Mesodermal cell (in vitro differentiated cells): ENCODE measurements around the gene VPS33B.
"Not testable (repeated sequence)": the region's sequence is repeated elsewhere in the genome, so short reads cannot be mapped to it uniquely, and the experiment has no call there.

Experiments
- H3K27ac ChIP-seq: 2 replicates; pipeline ENCODE4 v1.7.0; 2013; ENCODE audit warnings: mild to moderate bottlenecking, low read depth, low read length, moderate library complexity; ENCODE audit not compliant: severe bottlenecking
- H3K36me3 ChIP-seq: 2 replicates; pipeline ENCODE4 v1.7.1; 2013; ENCODE audit warnings: mild to moderate bottlenecking, low read length, moderate library complexity; ENCODE audit not compliant: control insufficient read depth, insufficient read depth
- H3K4me1 ChIP-seq: one replicate; pipeline ENCODE4 v1.7.1; 2013; ENCODE audit warnings: mild to moderate bottlenecking, low read length; ENCODE audit not compliant: insufficient read depth, control insufficient read depth, poor library complexity, severe bottlenecking
- H3K4me3 ChIP-seq: 2 replicates; pipeline ENCODE4 v1.7.0; 2013; ENCODE audit warnings: low read length, control low read depth, mild to moderate bottlenecking; ENCODE audit not compliant: insufficient read depth, poor library complexity, severe bottlenecking; ENCODE audit errors: extremely low read depth
- H3K9me3 ChIP-seq: 2 replicates; pipeline ENCODE4 v1.7.1; 2013; ENCODE audit warnings: mild to moderate bottlenecking, low read length, moderate library complexity; ENCODE audit not compliant: control insufficient read depth
- WGBS, 2 experiments: methylation state at CpG; one replicate each; pipeline ENCODE4 v1.1.5; 2013; ENCODE audit warnings: missing lambda C conversion rate in 2 of 2; ENCODE audit not compliant: insufficient coverage in 2 of 2; 5-methylcytosine and 5-hydroxymethylcytosine counted together

Gene VPS33B

DNA sequence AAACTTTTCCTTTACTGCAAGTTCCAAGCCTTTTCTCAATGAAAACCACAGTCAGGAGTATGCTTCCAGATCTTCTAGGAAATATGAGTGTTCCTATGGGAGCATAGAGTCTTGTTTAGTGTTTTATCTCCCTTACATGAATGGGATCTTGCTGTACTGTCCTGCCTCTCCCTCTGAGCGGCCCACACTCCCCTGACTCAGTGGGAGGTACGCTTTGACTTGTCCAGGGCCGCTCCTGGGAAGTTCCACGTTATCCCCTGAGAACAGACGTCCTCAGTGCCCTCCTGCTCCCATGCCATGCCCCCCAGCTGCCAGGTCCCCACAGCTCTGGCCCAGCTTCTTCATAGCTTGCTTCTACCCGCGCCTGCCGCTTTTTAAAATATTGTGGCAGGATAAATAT, 28.9 kb upstream of the VPS33B start:
- H3K9me3 ChIP-seq: no peaks in the 10 kb centered on the region
- no peaks in the 10 kb centered on the region for H3K4me1 ChIP-seq
- no peaks in the 10 kb centered on the region for H3K36me3 ChIP-seq
- WGBS, 2 experiments: 30% methylated on average over 4 of the region's 8 CpGs; no CpG with 5 or more reads in 1 of the 2 experiments
- H3K27ac ChIP-seq: no peak overlapping the region
- no peak overlapping the region for H3K4me3 ChIP-seq

DNA sequence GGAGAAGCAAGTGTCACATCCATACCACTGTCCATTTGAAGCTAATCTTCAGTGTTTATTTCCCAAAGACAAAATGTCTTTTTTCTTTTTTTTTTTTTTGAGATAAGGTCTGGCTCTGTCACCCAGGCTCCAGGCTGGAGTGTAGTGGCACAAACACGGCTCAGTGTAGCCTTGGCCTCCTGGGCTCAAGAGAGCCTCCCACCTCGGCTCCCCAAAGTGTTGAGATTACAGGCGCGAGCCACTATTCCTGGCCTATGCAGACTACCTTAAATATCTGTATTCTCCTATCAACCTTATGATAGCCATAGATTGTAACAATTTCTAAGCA, 27.7 kb upstream of the VPS33B start:
- Histone ChIP-seq H3K9me3 (no peaks in the 10 kb centered on the region), H3K36me3 (no peaks in the 10 kb centered on the region), H3K4me1 (no peaks in the 10 kb centered on the region), H3K27ac (no peak overlapping the region), H3K4me3 (no peak overlapping the region)
- WGBS, 2 experiments: 86 to 100% methylated on average over 1 of the region's 4 CpGs

DNA sequence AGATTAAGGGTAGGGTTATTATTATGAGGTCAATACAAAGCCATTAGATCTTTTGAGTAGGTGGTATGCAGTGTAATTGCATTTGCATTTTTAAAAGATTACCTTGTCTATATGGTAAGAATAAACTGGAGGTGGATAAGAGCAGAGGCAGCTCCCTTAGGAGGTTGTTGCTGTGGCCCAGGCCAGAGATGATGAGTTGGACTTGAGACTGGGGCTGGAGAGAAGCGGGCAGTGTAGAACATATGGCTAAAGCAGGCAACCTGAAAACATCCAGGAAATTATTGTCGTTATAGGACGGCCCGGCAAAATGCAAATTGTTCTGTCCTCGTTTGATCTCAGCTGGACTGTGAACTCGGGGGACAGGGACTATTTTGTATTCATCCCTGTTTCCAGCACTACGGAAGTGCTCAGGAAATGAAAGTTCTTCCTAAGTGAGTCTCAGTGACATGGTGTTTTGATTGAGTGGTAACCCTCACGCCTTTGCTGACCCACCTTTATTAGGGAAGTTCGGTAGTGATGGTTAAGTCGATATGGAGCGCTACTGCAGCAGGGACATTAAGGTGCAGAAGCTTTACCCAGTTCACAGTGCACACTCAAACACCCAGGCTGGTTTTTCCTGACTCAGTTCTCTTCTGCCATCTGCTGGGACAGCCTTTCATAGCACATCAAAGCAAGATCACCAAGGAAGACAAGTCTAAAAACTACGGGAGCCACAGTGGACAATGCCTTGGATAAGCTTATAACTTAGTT, 27.2 kb upstream of the VPS33B start:
- 43 to 55% methylated on average over 11 to 12 of the region's 12 CpGs for WGBS, 2 experiments
- Histone ChIP-seq H3K36me3 (no peaks in the 10 kb centered on the region), H3K9me3 (no peaks in the 10 kb centered on the region), H3K27ac (no peak overlapping the region), H3K4me1 (no peaks in the 10 kb centered on the region), H3K4me3 (no peak overlapping the region)

GRCh38 chr15:91047545-91048199, 25.3 kb upstream of the VPS33B start:
- H3K4me3 ChIP-seq: no peak overlapping the region
- WGBS, 2 experiments: 20% methylated on average over 1 of the region's 4 CpGs; no CpG with 5 or more reads in 1 of the 2 experiments
- no peaks in the 10 kb centered on the region for H3K4me1 ChIP-seq
- H3K36me3 ChIP-seq: no peaks in the 10 kb centered on the region
- H3K27ac ChIP-seq: no peak overlapping the region
- no peaks in the 10 kb centered on the region for H3K9me3 ChIP-seq

DNA sequence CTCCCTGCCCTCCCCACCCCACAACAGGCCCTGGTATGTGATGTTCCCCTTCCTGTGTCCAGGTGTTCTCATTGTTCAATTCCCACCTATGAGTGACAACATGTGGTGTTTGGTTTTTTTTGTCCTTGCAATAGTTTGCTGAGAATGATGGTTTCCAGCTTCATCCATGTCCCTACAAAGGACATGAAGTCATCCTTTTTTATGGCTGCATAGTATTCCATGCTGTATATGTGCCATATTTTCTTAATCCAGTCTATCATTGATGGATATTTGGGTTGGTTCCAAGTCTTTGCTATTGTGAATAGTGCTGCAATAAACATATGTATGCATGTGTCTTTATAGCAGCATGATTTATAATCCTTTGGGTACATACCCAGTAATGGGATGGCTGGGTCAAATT, 23.7 kb upstream of the VPS33B start:
- H3K36me3 ChIP-seq, H3K4me3 ChIP-seq, H3K27ac ChIP-seq, H3K9me3 ChIP-seq, H3K4me1 ChIP-seq: not testable (repeated sequence)

DNA sequence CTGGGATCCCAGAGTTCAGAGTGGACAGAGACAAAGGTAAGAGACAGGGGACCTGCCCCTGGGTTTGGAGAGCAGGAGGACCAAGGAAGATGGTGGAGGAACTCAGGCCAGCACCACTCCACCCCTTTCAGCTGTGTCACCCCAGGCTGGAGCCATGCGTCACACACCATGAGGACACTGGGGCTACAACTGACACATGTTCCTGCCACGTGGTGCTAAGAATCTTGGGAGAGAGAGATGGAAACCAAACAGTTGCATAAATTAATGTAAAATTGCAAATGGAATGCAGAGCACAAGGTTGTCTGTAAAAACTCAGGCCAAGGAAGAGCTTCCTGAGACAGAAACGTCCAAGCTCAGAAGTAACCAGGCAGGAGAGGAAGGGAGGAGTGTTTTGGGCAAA, 22.7 kb upstream of the VPS33B start:
- H3K27ac ChIP-seq: no peak overlapping the region
- no peaks in the 10 kb centered on the region for H3K36me3 ChIP-seq
- 60 to 66% methylated on average over 2 to 3 of the region's 3 CpGs for WGBS, 2 experiments
- no peaks in the 10 kb centered on the region for H3K9me3 ChIP-seq
- H3K4me1 ChIP-seq: no peaks in the 10 kb centered on the region
- H3K4me3 ChIP-seq: no peak overlapping the region

DNA sequence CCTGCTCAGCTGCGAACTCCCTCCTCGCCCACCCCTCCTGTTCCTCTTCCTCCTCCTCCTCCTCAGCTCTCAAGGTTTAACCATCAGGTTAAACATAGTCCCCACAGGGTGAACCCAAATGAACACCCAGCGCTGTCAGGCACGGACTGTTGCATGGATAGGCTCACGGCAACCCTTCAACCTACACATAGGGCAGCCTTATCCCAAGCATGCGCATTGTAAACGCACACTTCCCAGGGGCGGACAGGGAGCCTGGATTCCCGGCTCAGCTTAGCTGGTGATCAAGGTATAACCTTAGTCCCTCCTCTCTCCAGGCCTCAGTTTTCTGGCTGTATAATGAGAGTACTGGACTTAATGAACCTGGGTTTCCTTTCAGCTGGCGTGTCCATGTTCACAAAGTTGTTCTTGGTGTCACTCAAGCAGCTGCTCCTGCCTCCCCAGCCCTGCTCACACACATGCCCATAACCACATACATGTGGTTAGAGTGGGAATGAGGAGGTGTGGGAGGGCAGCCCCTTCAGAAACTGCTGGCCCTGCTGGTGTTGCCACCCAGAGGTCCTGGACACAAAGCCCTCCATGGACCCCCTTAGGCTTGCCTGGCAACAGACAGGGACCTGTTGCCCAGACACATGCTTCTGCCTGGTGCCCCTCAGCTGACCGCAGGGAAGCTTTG, 20.9 kb upstream of the VPS33B start:
- Histone ChIP-seq H3K4me1 (no peaks in the 10 kb centered on the region), H3K9me3 (no peaks in the 10 kb centered on the region), H3K27ac (no peak overlapping the region), H3K36me3 (no peaks in the 10 kb centered on the region), H3K4me3 (no peak overlapping the region)
- WGBS, 2 experiments: 94 to 96% methylated on average over 5 to 8 of the region's 11 CpGs

DNA sequence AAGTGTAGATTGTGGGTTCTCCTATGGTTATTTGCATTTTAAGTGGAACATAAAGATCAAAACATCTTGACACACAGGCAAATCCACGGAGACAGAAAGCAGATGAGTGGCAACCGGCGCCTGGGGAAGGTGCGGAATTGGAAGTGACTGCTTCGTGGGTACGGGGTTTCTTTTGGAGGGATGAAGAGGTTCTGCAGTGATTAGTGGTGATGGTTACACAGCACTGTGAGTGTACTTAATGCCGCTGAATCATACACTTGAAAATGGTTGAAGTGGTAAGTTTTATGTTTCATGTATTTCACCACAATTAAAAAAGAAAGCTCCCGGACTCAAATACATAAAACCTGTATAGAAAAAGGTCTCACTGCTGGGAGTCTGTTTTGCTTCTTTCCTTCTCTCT, 18.5 kb upstream of the VPS33B start:
- WGBS, 2 experiments: 83 to 89% methylated on average over 5 to 6 of the region's 8 CpGs
- Histone ChIP-seq H3K4me1 (no peaks in the 10 kb centered on the region), H3K27ac (no peak overlapping the region), H3K36me3 (no peaks in the 10 kb centered on the region), H3K9me3 (no peaks in the 10 kb centered on the region), H3K4me3 (no peak overlapping the region)

DNA sequence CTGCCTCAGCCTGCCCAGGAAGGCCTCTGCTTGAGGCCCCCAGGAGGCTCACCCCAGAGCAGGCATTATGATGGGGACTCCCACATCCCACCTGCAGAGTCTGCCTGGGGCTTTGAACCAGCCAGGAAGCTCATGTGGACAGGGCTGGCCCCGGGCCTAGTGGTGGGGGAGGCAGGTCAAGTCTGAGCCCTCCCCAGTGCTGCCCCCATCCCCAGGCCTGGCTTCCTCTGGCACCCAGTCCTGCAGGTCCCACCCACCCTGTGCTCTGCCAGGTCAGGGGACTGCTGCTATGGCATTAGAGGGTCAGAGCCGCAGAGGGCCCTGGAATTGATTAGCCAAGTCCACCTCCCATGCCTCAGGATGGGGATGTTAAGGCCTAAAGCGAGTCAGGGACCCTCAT, 17.6 kb upstream of the VPS33B start:
- no peak overlapping the region for H3K4me3 ChIP-seq
- no peak overlapping the region for H3K27ac ChIP-seq
- WGBS, 2 experiments: 67 to 93% methylated on average over 1 to 2 of the region's 3 CpGs
- H3K9me3 ChIP-seq: no peaks in the 10 kb centered on the region
- no peaks in the 10 kb centered on the region for H3K36me3 ChIP-seq
- H3K4me1 ChIP-seq: no peaks in the 10 kb centered on the region

DNA sequence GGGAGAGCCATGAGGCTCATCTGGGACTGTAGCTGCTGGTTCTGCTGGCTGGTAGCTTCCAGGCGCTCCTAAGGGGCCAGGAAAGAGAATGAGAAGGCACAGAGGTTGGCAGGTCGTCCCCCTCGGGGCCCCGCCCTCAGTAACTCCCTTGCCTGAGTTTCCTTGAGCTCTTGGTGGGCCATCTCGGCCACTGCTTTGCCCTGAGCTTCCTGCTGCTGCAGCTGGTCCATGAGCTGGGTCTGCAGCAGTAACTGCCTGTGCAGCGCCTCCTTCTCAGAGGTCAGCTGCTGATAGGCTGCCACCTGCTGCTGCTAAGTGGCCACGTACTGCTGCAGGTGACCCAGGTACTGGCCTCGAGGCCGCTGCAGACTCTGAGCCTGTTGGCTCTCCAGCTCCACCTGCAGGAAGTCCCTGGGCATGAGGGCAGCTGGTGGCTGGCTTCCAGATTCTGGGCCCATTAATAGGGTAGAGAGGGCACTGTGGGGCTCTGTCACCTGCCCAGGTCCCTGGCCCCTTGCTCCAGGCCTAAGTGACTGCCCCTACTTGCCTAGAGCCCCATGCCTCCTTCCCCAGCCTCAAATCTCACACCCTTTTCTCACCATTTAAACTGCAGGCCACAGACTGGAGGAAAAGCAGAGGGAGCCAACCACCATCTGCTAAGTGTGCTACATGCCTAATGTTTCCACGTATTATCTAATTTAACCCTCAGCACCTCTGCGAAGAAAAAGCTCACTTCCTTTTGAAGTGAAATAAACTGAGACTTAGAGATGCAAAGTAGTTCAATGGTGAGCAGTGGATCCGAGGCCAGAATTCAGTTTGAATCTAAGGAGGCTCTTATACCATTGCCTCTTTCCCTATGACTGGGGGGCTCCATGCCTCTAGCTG, 10.8 kb upstream of the VPS33B start:
- H3K27ac ChIP-seq: no peak overlapping the region
- 33 to 37% methylated on average over 10 to 11 of the region's 12 CpGs for WGBS, 2 experiments
- no peaks in the 10 kb centered on the region for H3K36me3 ChIP-seq
- H3K4me3 ChIP-seq: no peak overlapping the region
- H3K4me1 ChIP-seq: no peaks in the 10 kb centered on the region
- H3K9me3 ChIP-seq: no peaks in the 10 kb centered on the region
